Vagina (tissue), 2 donors: Measurements from ENCODE around the gene CASKIN2.

Experiments used
- CTCF ChIP-seq, 3 experiments: fragments of 450-650 bp in 2 of 3; fragments of 200-600 bp in 1 of 3; sonication (generic) in 1 of 3; IDR thresholded peaks; one replicate each; pipeline ENCODE4 v1.5.1; 2017 to 2019; ENCODE audit warnings: antibody characterized with exemption in 3 of 3, mild to moderate bottlenecking in 2 of 3, moderate library complexity in 2 of 3
- POLR2A ChIP-seq, 2 donors: fragments of 450-650 bp; IDR thresholded peaks; one replicate each; pipeline ENCODE4 v1.6.1; 2017; ENCODE audit warnings: antibody characterized with exemption in 2 of 2, mild to moderate bottlenecking in 2 of 2, moderate library complexity in 2 of 2

GRCh38 chr17:75551266-75551665 is 35.9 kb upstream of the CASKIN2 start:
- TF ChIP-seq CTCF (IDR thresholded peaks at IDR 0.05) (no peak), POLR2A (IDR thresholded peaks at IDR 0.05) (no peak)
